Measurements from ENCODE around the gene EVI5.
A peak's percentile ranks its signal among the peaks of the same experiment; 100 is the strongest.

The EVI5 gene

DNA sequence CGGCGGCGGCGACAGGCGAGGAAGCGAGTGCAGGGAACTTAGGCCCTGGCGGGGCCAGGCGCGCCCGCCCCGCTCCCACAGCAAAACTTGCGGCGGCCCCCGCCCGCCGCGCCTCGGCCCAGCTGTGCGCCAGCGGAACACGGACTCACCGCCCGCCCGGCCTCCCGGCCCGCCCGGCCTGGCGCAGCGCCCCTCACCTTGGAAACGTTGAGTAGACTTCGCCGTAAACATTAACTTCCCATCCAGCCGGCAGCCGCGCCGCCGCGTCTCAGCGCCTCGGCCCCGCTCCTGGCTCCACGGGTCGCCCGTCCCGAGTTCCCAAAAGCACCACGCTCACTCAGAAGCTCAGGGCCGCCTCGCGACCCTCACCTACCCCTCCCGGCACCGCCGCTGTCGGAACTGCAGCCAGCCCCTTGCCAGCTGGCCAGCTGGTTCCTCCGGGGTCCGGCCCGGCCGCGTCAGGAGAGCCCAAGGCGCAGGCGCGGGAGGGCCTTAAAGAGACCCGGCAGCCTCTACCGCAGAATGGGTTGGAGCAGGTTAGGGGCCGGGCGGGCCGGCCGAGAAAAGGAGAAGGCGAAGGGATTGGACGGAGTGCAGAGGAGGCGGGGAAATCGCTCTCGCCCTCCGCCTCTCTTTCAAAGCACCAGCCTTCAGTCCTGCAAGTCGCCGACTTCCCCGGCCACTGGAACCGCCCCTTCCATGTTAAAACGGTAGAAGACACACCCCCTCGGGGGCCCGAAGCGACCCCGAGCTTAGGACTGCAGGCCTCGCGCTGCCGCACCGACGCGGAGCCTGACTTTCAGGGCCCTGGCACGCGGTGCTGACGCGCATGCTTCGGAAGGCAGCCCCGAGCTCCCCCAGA is at the start of gene EVI5:
EVI5 (minus strand) TSS at position 470 of the 862 bp plus-strand sequence. CDS start 48,562 bp downstream, outside the sequence.
- TF ChIP-seq ZNF274 (IDR thresholded peaks at IDR 0.05; ENCODE audit: low read depth, low read length): no peak
- H3K27me3 ChIP-seq (ENCODE audit: insufficient read depth, insufficient read length): no peaks in the 10 kb centered on the region
- DNase-seq (ENCODE audit: low read depth, low spot score): peak; percentile 97
- H3K36me3 ChIP-seq (ENCODE audit: insufficient read depth, insufficient read length, low read length): peaks cover 3% of the 10 kb centered on the region
- H3K4me1 ChIP-seq (ENCODE audit: insufficient read depth, insufficient read length): no peaks in the 10 kb centered on the region
- H3K9me3 ChIP-seq (ENCODE audit: insufficient read depth, low read length): no peaks in the 10 kb centered on the region
- peak within 1 kb of the TSS; percentile 97 for H3K9ac ChIP-seq (ENCODE audit: insufficient read length, low read depth)
- peak within 1 kb of the TSS; percentile 95 for H3K4me3 ChIP-seq (ENCODE audit: insufficient read length, low read depth)

DNA sequence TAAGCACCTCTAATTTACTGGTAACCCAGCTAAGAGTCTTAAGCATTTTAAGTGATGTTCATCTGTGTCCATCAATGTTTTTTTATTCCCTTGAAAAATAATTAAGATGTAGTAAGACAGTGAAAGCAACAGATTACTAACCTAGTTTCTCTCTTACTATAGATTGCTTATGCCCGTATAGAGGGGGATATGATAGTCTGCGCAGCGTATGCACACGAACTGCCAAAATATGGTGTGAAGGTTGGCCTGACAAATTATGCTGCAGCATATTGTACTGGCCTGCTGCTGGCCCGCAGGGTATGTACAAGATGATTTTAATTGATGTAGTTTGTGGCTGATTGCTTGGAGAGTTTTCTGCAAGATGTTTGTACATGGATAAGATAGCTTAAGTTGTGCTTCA is 49.7 kb upstream of the EVI5 start:
- H3K9ac ChIP-seq (ENCODE audit: insufficient read length, low read depth): peak overlapping the region; percentile 97
- H3K4me1 ChIP-seq (ENCODE audit: insufficient read depth, insufficient read length): no peaks in the 10 kb centered on the region
- no peaks in the 10 kb centered on the region for H3K9me3 ChIP-seq (ENCODE audit: insufficient read depth, low read length)
- no peaks in the 10 kb centered on the region for H3K27me3 ChIP-seq (ENCODE audit: insufficient read depth, insufficient read length)
- no peak for TF ChIP-seq YY1 (IDR thresholded peaks at IDR 0.05; ENCODE audit: insufficient read depth, insufficient read length)
- H3K36me3 ChIP-seq (ENCODE audit: insufficient read depth, insufficient read length, low read length): peaks cover 75% of the 10 kb centered on the region
- no peak for DNase-seq (ENCODE audit: low read depth, low spot score)
- peak overlapping the region; percentile 99 for H3K4me3 ChIP-seq (ENCODE audit: insufficient read length, low read depth)

DNA sequence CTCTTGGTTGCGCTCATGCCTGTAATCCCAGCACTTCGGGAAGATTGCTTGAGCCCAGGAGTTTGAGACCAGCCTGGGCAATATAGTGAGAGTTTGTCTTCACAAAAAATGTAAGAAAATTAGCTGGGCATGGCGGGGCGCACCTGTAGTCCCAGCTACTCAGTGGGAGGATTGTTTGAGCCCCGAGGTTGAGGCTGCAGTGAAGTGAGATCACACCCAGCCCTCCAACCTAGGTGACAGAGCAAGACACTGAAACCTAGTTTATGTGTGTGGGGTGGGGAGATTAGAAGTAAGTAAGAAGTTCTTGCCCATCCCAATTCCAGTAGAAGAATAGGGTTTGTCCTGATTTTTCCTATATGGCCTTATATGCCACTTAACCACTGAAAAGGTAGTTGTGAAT is 48.9 kb upstream of the EVI5 start:
- H3K36me3 ChIP-seq (ENCODE audit: insufficient read depth, insufficient read length, low read length): peaks cover 67% of the 10 kb centered on the region
- H3K9me3 ChIP-seq (ENCODE audit: insufficient read depth, low read length): no peaks in the 10 kb centered on the region
- no peaks in the 10 kb centered on the region for H3K27me3 ChIP-seq (ENCODE audit: insufficient read depth, insufficient read length)
- TF ChIP-seq YY1 (IDR thresholded peaks at IDR 0.05; ENCODE audit: insufficient read depth, insufficient read length) (no peak), ZNF274 (IDR thresholded peaks at IDR 0.05; ENCODE audit: low read depth, low read length) (no peak), SUZ12 (IDR thresholded peaks at IDR 0.05; ENCODE audit: extremely low read depth, insufficient read depth, insufficient read length) (no peak)
- peak overlapping the region; percentile 97 for H3K9ac ChIP-seq (ENCODE audit: insufficient read length, low read depth)
- peak overlapping the region; percentile 99 for H3K4me3 ChIP-seq (ENCODE audit: insufficient read length, low read depth)
- DNase-seq (ENCODE audit: low read depth, low spot score): no peak
- H3K4me1 ChIP-seq (ENCODE audit: insufficient read depth, insufficient read length): no peaks in the 10 kb centered on the region

DNA sequence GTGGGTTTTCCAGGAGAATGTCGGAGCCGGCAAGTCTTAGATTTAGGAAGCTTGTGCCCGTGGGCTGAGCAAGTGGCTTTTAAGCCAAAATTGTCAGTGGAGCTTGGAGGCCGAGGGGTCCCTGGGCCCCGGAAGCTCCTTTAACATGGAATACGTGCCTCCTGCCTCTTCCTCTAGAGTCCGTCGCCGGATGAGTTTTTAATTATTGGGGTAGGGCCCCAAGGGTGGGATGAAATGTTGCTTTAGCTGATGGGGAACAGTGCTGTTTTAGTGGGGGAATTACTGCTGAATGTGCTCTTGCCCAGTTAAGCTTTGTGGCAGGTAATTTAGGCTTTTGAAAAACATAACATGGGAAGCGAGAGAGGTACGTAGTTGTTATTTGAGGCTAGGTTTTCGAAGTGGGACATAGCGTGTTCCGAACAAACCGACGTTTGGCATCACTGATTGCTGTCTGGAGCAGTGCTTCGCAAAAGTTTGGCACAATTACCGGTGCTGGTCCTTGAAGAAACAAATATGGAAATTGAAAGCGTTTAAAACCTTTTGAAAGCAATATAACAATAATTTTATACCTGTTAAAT is 47.7 kb upstream of the EVI5 start:
- Histone ChIP-seq H3K9me3 (ENCODE audit: insufficient read depth, low read length) (no peaks in the 10 kb centered on the region), H3K9ac (ENCODE audit: insufficient read length, low read depth) (peak overlapping the region; percentile 97), H3K4me3 (ENCODE audit: insufficient read length, low read depth) (peak overlapping the region; percentile 99), H3K27me3 (ENCODE audit: insufficient read depth, insufficient read length) (no peaks in the 10 kb centered on the region), H3K4me1 (ENCODE audit: insufficient read depth, insufficient read length) (no peaks in the 10 kb centered on the region), H3K36me3 (ENCODE audit: insufficient read depth, insufficient read length, low read length) (peaks cover 55% of the 10 kb centered on the region)
- no peak for DNase-seq (ENCODE audit: low read depth, low spot score)
- TF ChIP-seq SUZ12 (IDR thresholded peaks at IDR 0.05; ENCODE audit: extremely low read depth, insufficient read depth, insufficient read length) (no peak), YY1 (IDR thresholded peaks at IDR 0.05; ENCODE audit: insufficient read depth, insufficient read length) (no peak), ZNF274 (IDR thresholded peaks at IDR 0.05; ENCODE audit: low read depth, low read length) (no peak)

DNA sequence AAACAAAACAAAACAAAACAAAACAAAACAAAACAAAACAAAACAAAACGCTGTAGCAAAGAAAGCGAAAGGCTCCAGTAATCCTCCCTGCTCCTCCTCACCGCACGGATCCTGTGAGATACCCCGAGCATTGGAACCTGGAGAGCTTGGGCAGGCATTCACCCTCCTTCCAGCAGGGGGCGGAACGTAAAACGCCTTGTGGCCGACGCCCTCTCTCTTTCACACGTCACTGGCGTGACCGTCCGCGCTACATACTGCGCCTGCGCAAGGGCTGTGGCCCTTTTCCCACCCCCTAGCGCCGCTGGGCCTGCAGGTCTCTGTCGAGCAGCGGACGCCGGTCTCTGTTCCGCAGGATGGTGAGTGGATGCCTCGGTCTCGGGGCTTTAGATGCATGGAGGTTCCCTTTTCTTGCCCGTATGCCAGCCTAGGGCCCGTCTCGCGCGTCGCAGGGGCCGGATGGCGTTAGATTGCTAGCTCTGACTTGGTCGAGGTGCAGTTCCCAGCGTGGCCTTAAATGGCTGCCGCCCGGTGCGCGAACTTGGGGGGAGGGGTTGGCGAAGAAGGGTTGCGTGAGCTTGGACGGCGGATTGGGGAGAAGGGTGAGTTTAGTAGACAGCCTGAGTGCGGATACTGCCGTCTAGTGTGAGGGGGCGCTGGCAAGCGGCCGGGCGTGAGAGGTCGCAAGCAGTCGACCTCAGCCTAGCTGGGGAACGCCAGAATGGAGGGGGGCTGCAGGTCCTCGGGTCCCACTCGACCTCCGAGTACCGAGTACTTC is 47.0 kb upstream of the EVI5 start, which contains the start of gene RPL5:
RPL5 (plus strand) TSS at position 279 of the 775 bp plus-strand sequence; CDS start at position 354, 75 bp downstream.
- H3K9me3 ChIP-seq (ENCODE audit: insufficient read depth, low read length): no peaks in the 10 kb centered on the region
- H3K4me3 ChIP-seq (ENCODE audit: insufficient read length, low read depth): peak within 1 kb of the TSS; percentile 99
- no peaks in the 10 kb centered on the region for H3K4me1 ChIP-seq (ENCODE audit: insufficient read depth, insufficient read length)
- no peaks in the 10 kb centered on the region for H3K27me3 ChIP-seq (ENCODE audit: insufficient read depth, insufficient read length)
- TF ChIP-seq ZNF274 (IDR thresholded peaks at IDR 0.05; ENCODE audit: low read depth, low read length) (no peak), YY1 (IDR thresholded peaks at IDR 0.05; ENCODE audit: insufficient read depth, insufficient read length) (peak; percentile 61), SUZ12 (IDR thresholded peaks at IDR 0.05; ENCODE audit: extremely low read depth, insufficient read depth, insufficient read length) (no peak)
- DNase-seq (ENCODE audit: low read depth, low spot score): peak; percentile 97
- H3K9ac ChIP-seq (ENCODE audit: insufficient read length, low read depth): peak within 1 kb of the TSS; percentile 97
- peaks cover 48% of the 10 kb centered on the region for H3K36me3 ChIP-seq (ENCODE audit: insufficient read depth, insufficient read length, low read length)

DNA sequence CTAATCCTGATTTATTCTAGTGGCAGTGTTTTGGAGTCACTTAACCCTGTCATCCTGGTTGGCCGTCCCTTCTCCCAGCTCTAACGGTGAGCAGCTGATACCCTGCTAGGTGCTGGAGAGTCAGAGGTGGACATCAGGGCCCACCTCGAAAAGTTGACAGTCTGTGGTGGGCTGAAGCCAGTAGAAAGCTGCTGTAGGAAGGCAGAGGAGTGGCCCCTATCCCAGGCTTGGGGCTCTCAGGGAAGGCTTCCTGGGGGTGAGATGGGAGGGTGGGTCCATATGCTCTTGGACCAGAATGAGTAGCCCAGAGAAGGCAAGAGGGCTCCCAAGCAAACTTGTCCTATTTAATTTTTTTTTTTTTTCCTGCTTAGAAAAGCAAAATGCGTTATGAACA is 46.5 kb upstream of the EVI5 start:
- peak overlapping the region; percentile 5 for H3K9ac ChIP-seq (ENCODE audit: insufficient read length, low read depth)
- no peak for TF ChIP-seq ZNF274 (IDR thresholded peaks at IDR 0.05; ENCODE audit: low read depth, low read length)
- TF ChIP-seq YY1 (IDR thresholded peaks at IDR 0.05; ENCODE audit: insufficient read depth, insufficient read length): no peak
- no peak for TF ChIP-seq SUZ12 (IDR thresholded peaks at IDR 0.05; ENCODE audit: extremely low read depth, insufficient read depth, insufficient read length)

DNA sequence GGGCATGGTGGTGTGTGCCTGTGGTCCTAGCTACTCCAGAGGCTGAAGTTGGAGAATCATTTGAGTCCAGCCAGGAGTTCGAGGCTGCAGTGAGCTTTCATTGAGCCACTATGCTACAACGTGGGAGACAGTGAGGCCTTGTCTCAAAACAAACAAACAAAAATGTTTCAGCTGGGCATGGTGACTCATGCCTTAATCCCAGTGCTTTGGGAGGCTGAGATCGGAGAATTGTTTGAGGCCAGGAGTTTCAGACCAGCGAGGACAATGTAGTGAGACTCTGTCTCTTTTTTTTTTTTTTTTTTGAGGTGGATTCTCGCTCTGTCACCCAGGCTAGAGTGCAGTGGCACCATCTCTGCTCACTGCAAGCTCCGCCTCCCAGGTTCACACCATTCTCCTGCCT is 41.9 kb upstream of the EVI5 start:
- Histone ChIP-seq H3K9me3 (ENCODE audit: insufficient read depth, low read length) (no peaks in the 10 kb centered on the region), H3K36me3 (ENCODE audit: insufficient read depth, insufficient read length, low read length) (no peaks in the 10 kb centered on the region), H3K27me3 (ENCODE audit: insufficient read depth, insufficient read length) (no peaks in the 10 kb centered on the region), H3K9ac (ENCODE audit: insufficient read length, low read depth) (no peak overlapping the region), H3K4me1 (ENCODE audit: insufficient read depth, insufficient read length) (peaks cover 2% of the 10 kb centered on the region), H3K4me3 (ENCODE audit: insufficient read length, low read depth) (no peak overlapping the region)
- DNase-seq (ENCODE audit: low read depth, low spot score): no peak
- TF ChIP-seq SUZ12 (IDR thresholded peaks at IDR 0.05; ENCODE audit: extremely low read depth, insufficient read depth, insufficient read length): no peak
- TF ChIP-seq YY1 (IDR thresholded peaks at IDR 0.05; ENCODE audit: insufficient read depth, insufficient read length): no peak
- no peak for TF ChIP-seq ZNF274 (IDR thresholded peaks at IDR 0.05; ENCODE audit: low read depth, low read length)

More for the DNA sequence above, 46.5 kb upstream of the EVI5 start:
- H3K36me3 ChIP-seq (ENCODE audit: insufficient read depth, insufficient read length, low read length): peaks cover 42% of the 10 kb centered on the region
- no peaks in the 10 kb centered on the region for H3K27me3 ChIP-seq (ENCODE audit: insufficient read depth, insufficient read length)
- no peaks in the 10 kb centered on the region for H3K9me3 ChIP-seq (ENCODE audit: insufficient read depth, low read length)
- no peaks in the 10 kb centered on the region for H3K4me1 ChIP-seq (ENCODE audit: insufficient read depth, insufficient read length)
- no peak for DNase-seq (ENCODE audit: low read depth, low spot score)
- no peak overlapping the region for H3K4me3 ChIP-seq (ENCODE audit: insufficient read length, low read depth)
